ENCODE results near the gene WDR37. TPM values are rescaled to one million over a fixed set of nuclear protein-coding genes. Genes with fewer than 3 reads are reported as not detected.

The WDR37 gene
- total and polyA plus RNA-seq, 4 donors = 18.7 to 32.6 (median 28.9) TPM

DNA sequence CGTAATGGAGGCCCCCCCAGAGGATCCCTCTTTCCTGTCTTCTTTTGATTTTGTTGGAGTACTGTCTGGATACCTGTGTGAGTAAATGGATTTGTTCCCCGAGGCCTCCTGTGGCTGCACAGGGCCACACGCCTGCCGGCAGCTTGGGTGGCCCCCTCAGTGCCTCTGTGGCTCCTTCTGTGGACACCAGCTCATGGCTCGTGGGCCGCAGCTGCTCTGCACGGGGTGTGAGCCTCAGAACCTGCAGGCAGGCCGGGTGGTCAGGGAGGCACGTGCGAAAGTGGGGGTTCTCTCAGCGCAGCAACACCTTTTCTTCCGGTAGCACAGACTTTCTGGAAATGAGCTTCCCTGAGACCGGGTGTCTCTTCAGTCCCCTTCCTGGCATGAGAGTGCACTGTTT, 70.3 kb downstream of the WDR37 start:
- H3K27me3 ChIP-seq (ENCODE audit: control insufficient read depth, insufficient read depth, low read length) = no peaks in the 10 kb centered on the region
- H3K4me3 ChIP-seq (ENCODE audit: low read depth, low read length) = no peak overlapping the region
- H3K9me3 ChIP-seq (ENCODE audit: control insufficient read depth, insufficient read depth, low read length) = no peaks in the 10 kb centered on the region
- no peak for DNase-seq (ENCODE audit: low read depth in 4 of 6, low spot score in 6 of 6)
- peaks cover 62% of the 10 kb centered on the region for H3K36me3 ChIP-seq (ENCODE audit: control insufficient read depth, insufficient read depth, low read length)
- H3K27ac ChIP-seq (ENCODE audit: low read depth, low read length) = no peak overlapping the region
- H3K4me1 ChIP-seq (ENCODE audit: control insufficient read depth, insufficient read depth, low read length) = peaks cover 8% of the 10 kb centered on the region
- 92% methylated on average over 10 of the region's 13 CpGs for WGBS (ENCODE audit: insufficient coverage)

DNA sequence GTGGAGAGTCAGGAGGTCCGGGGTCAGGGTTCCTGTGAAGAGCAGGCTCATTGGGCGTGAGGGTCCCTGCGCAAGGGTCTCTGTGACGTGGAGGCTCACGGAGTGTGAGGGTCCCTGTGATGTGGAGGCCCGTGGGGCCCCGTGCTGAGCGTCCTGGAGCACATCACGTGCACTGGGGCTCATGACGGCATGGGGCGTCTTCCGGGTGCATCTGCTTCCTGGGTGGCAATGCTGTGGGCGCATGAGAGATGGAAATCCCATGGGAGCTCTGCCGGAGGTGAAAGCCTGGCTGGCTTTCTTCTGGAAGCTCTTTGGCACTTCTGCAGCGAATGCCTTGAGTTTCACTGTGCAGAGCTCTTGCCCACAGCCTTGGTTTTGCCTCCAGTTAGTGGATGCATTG, 71.4 kb downstream of the WDR37 start:
- H3K27ac ChIP-seq (ENCODE audit: low read depth, low read length) = no peak overlapping the region
- no peaks in the 10 kb centered on the region for H3K4me1 ChIP-seq (ENCODE audit: control insufficient read depth, insufficient read depth, low read length)
- no peaks in the 10 kb centered on the region for H3K9me3 ChIP-seq (ENCODE audit: control insufficient read depth, insufficient read depth, low read length)
- H3K27me3 ChIP-seq (ENCODE audit: control insufficient read depth, insufficient read depth, low read length) = no peaks in the 10 kb centered on the region
- WGBS (ENCODE audit: insufficient coverage) = 90% methylated on average over 15 of the region's 15 CpGs
- no peak overlapping the region for H3K4me3 ChIP-seq (ENCODE audit: low read depth, low read length)
- DNase-seq (ENCODE audit: low read depth in 4 of 6, low spot score in 6 of 6) = no peak
- peaks cover 59% of the 10 kb centered on the region for H3K36me3 ChIP-seq (ENCODE audit: control insufficient read depth, insufficient read depth, low read length)

DNA sequence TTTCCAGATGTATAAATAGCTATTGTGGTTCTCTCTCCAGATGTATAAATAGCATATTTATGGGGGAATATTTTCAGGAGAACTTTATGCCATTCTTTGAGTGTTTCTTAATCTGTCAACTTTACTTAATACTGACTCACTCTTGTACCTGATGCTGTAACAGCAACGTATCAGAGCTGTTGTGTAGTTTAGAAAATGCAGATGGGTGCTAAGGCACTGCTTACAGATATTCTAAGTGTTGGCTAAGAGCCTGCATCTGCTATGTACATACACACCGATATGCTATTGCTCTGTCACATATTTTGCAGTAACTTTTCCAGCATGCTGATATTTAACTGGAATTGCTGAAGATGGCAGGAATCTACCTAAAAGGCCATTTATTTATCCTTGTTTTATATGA, 71.9 kb downstream of the WDR37 start:
- H3K27ac ChIP-seq (ENCODE audit: low read depth, low read length) = no peak overlapping the region
- no peak for DNase-seq (ENCODE audit: low read depth in 4 of 6, low spot score in 6 of 6)
- no peak overlapping the region for H3K4me3 ChIP-seq (ENCODE audit: low read depth, low read length)
- H3K9me3 ChIP-seq (ENCODE audit: control insufficient read depth, insufficient read depth, low read length) = no peaks in the 10 kb centered on the region
- H3K4me1 ChIP-seq (ENCODE audit: control insufficient read depth, insufficient read depth, low read length) = no peaks in the 10 kb centered on the region
- WGBS (ENCODE audit: insufficient coverage) = no CpG with 5 or more reads among the region's 2 CpGs
- no peaks in the 10 kb centered on the region for H3K27me3 ChIP-seq (ENCODE audit: control insufficient read depth, insufficient read depth, low read length)
- H3K36me3 ChIP-seq (ENCODE audit: control insufficient read depth, insufficient read depth, low read length) = peaks cover 61% of the 10 kb centered on the region

DNA sequence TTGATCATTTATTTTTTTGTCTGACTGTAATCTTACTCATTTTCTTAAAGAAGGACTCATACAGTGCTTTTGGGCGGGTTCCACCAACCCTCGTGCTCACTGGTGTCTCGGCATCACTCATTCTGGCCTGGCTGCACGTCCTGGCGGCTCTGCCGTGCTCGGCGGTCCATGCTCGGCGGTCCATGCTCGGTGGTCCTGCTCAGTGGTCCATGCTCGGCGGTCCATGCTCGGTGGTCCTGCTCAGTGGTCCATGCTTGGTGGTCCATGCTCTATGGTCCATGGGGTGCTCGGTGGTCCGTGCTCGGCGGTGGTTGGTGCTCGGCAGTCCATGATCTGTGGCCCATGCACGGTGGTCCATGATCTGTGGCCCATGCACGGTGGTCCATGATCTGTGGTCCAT, 72.5 kb downstream of the WDR37 start:
- WGBS (ENCODE audit: insufficient coverage) = 98% methylated on average over 21 of the region's 21 CpGs

DNA sequence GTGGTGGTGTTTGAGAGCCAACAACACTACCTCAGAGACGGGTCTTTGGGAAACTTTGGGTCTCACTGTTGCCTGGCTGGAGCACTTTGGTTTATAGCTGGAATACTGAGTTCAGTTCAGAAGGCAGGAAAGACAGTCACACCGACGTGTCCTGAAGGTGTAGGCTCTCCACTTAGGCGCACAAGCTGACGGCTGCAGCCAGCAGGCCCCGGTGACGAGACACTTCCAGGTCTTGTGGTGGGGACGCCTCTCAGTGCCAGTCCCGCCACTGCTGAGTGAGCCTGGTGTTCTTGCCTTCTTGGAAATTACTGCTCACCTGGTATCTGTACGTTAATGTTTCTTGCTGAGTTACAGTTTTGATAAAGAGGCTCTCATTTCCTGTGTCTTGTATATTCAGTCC, 74.0 kb downstream of the WDR37 start:
- no peak for DNase-seq (ENCODE audit: low read depth in 4 of 6, low spot score in 6 of 6)
- no peaks in the 10 kb centered on the region for H3K4me1 ChIP-seq (ENCODE audit: control insufficient read depth, insufficient read depth, low read length)
- no peak overlapping the region for H3K27ac ChIP-seq (ENCODE audit: low read depth, low read length)
- H3K27me3 ChIP-seq (ENCODE audit: control insufficient read depth, insufficient read depth, low read length) = no peaks in the 10 kb centered on the region
- H3K4me3 ChIP-seq (ENCODE audit: low read depth, low read length) = no peak overlapping the region
- H3K9me3 ChIP-seq (ENCODE audit: control insufficient read depth, insufficient read depth, low read length) = no peaks in the 10 kb centered on the region
- WGBS (ENCODE audit: insufficient coverage) = 99% methylated on average over 8 of the region's 10 CpGs
- H3K36me3 ChIP-seq (ENCODE audit: control insufficient read depth, insufficient read depth, low read length) = peaks cover 52% of the 10 kb centered on the region

More for the DNA sequence above, 72.5 kb downstream of the WDR37 start:
- H3K36me3 ChIP-seq (ENCODE audit: control insufficient read depth, insufficient read depth, low read length) = peaks cover 61% of the 10 kb centered on the region
- DNase-seq (ENCODE audit: low read depth in 4 of 6, low spot score in 6 of 6) = no peak
- no peaks in the 10 kb centered on the region for H3K9me3 ChIP-seq (ENCODE audit: control insufficient read depth, insufficient read depth, low read length)
- H3K27ac ChIP-seq (ENCODE audit: low read depth, low read length) = no peak overlapping the region
- no peaks in the 10 kb centered on the region for H3K4me1 ChIP-seq (ENCODE audit: control insufficient read depth, insufficient read depth, low read length)
- no peak overlapping the region for H3K4me3 ChIP-seq (ENCODE audit: low read depth, low read length)
- no peaks in the 10 kb centered on the region for H3K27me3 ChIP-seq (ENCODE audit: control insufficient read depth, insufficient read depth, low read length)

DNA sequence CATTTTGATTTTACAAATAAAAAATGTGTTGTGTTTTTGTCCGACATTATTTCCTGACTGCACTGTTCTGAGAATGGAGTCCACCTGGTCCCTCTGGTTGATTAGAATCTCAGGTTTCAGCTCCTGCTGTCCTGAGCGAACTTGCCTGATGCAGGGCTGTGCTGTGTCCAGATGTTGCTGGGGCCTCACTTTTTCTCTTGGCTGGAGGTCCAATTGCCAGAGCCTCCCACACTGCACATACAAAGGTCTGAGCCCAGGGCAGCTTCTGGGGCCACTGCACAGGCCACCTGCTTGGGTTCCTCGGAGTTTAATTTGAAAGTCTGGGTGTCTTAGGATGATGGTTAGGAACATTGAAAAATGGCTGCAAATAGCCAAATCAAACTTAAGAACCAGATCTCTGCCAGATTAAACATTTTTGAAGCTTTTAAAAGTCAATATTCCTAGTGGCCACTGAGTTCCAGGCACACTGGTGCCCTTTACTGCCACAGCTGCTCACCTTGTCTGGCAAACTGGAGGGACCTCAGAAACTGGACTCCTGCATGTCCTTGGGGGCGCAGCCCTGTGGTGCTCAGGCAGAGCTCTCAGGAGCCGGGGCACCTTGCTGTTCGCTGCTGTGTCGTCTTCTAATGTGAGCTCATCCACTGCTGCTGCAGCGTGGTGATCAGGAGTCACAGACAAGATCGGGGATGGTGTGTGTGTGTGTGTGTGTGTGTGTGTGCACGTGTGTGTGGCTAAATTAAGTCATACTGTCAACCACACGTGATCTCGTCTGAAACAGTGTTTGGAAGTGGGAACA, 75.0 kb downstream of the WDR37 start:
- Histone ChIP-seq H3K4me3 (ENCODE audit: low read depth, low read length) (no peak overlapping the region), H3K9me3 (ENCODE audit: control insufficient read depth, insufficient read depth, low read length) (no peaks in the 10 kb centered on the region), H3K27me3 (ENCODE audit: control insufficient read depth, insufficient read depth, low read length) (no peaks in the 10 kb centered on the region), H3K36me3 (ENCODE audit: control insufficient read depth, insufficient read depth, low read length) (peaks cover 43% of the 10 kb centered on the region), H3K4me1 (ENCODE audit: control insufficient read depth, insufficient read depth, low read length) (no peaks in the 10 kb centered on the region), H3K27ac (ENCODE audit: low read depth, low read length) (no peak overlapping the region)
- WGBS (ENCODE audit: insufficient coverage) = 97% methylated on average over 9 of the region's 12 CpGs
- DNase-seq (ENCODE audit: low read depth in 4 of 6, low spot score in 6 of 6) = no peak

DNA sequence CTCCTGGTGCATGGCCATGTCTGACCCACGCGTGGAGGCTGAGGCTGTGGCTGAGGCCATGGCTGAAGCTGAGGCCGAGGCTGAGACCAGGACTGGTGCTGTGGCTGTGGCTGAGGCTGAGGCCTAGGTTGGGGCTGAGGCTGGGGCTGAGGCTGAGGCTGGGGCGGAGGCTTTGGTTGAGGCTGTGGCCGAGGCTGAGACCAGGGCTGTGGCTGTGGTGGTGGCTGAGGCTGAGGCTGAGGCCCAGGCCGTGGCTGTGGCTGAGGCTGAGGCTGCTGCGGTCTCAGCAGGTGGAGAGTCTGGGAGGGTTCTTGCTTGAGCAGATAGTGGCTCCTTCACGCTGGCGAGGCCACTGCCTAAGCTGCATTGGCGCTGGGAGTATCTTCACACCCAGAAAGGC, 76.4 kb downstream of the WDR37 start:
- no peak for DNase-seq (ENCODE audit: low read depth in 4 of 6, low spot score in 6 of 6)
- Histone ChIP-seq H3K4me1 (ENCODE audit: control insufficient read depth, insufficient read depth, low read length) (no peaks in the 10 kb centered on the region), H3K27ac (ENCODE audit: low read depth, low read length) (no peak overlapping the region), H3K27me3 (ENCODE audit: control insufficient read depth, insufficient read depth, low read length) (no peaks in the 10 kb centered on the region), H3K4me3 (ENCODE audit: low read depth, low read length) (no peak overlapping the region), H3K9me3 (ENCODE audit: control insufficient read depth, insufficient read depth, low read length) (no peaks in the 10 kb centered on the region), H3K36me3 (ENCODE audit: control insufficient read depth, insufficient read depth, low read length) (peaks cover 36% of the 10 kb centered on the region)
- WGBS (ENCODE audit: insufficient coverage) = 96% methylated on average over 6 of the region's 10 CpGs

DNA sequence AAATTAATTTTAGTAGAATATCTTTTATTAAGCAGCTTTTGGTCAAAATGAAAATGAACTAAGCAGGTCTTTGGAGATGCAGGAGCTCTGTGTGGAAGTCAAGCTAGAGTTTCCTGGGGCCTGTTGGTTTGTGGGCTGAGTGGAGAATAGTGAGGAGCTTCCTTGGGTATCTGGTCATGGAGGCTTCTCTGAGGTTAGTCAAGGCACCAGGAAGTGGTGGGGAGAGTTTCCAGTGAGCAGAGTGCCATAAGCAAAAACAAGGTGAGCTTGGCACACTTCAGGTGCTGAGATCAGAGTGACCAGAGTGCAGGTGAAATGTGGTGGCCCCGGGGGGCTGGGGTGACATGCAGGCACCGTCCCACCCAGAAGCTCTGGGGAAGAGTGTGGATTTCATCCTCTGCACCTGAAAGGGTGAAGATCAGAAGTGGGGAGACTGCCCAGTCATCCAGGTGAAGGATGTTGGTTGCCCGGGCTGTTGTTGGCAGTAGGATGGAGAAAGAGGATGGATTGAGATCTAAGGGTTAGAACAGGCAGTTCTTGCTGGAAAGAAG, 77.4 kb downstream of the WDR37 start:
- WGBS (ENCODE audit: insufficient coverage) = 98% methylated on average over 3 of the region's 3 CpGs
- H3K27ac ChIP-seq (ENCODE audit: low read depth, low read length) = no peak overlapping the region
- no peaks in the 10 kb centered on the region for H3K4me1 ChIP-seq (ENCODE audit: control insufficient read depth, insufficient read depth, low read length)
- DNase-seq (ENCODE audit: low read depth in 4 of 6, low spot score in 6 of 6) = no peak
- no peaks in the 10 kb centered on the region for H3K27me3 ChIP-seq (ENCODE audit: control insufficient read depth, insufficient read depth, low read length)
- no peaks in the 10 kb centered on the region for H3K9me3 ChIP-seq (ENCODE audit: control insufficient read depth, insufficient read depth, low read length)
- no peak overlapping the region for H3K4me3 ChIP-seq (ENCODE audit: low read depth, low read length)
- peaks cover 33% of the 10 kb centered on the region for H3K36me3 ChIP-seq (ENCODE audit: control insufficient read depth, insufficient read depth, low read length)

DNA sequence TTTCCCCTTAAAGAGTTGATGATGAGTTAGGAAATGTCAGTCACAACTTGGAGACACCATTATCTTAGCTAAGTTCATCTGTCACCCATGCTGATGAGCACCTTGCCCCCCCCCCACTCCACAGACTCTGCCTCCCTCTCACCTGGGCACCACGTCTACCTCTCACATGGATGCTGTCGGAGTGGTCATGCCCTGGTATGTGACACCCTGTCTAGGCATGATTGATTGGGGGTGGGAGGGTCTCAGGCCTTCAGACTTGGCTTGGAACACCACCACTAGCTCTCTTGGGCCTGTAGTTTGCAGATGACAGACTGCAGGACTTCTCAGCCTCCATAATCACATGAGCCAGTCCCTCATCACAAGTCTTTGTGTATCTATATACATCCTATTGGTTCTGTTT, 78.0 kb downstream of the WDR37 start:
- Histone ChIP-seq H3K36me3 (ENCODE audit: control insufficient read depth, insufficient read depth, low read length) (peaks cover 27% of the 10 kb centered on the region), H3K4me1 (ENCODE audit: control insufficient read depth, insufficient read depth, low read length) (no peaks in the 10 kb centered on the region), H3K27ac (ENCODE audit: low read depth, low read length) (no peak overlapping the region), H3K9me3 (ENCODE audit: control insufficient read depth, insufficient read depth, low read length) (no peaks in the 10 kb centered on the region), H3K4me3 (ENCODE audit: low read depth, low read length) (no peak overlapping the region), H3K27me3 (ENCODE audit: control insufficient read depth, insufficient read depth, low read length) (no peaks in the 10 kb centered on the region)
- DNase-seq (ENCODE audit: low read depth in 4 of 6, low spot score in 6 of 6) = no peak
- no CpG with 5 or more reads among the region's 2 CpGs for WGBS (ENCODE audit: insufficient coverage)

DNA sequence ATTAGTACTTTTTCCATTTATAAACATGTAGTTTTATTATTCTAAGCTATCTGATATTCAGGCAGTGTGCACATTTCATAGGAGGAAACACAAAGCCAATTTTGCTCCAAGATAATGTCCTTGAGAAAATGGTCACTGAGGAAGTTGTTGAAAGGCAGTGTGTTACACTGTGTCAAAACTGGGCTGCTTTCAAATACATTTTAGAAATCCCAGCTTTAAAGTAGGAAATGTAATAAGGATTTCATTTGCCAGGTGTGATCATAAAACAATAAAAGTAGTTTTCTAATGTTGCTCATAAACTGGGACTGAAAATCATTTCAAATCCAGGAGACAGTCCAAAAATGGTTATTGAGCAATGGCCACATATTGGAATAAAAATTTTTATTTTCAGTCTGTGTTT, 80.1 kb downstream of the WDR37 start:
- H3K27me3 ChIP-seq (ENCODE audit: control insufficient read depth, insufficient read depth, low read length) = no peaks in the 10 kb centered on the region
- no peak overlapping the region for H3K4me3 ChIP-seq (ENCODE audit: low read depth, low read length)
- no peaks in the 10 kb centered on the region for H3K4me1 ChIP-seq (ENCODE audit: control insufficient read depth, insufficient read depth, low read length)
- no peak overlapping the region for H3K27ac ChIP-seq (ENCODE audit: low read depth, low read length)
- H3K9me3 ChIP-seq (ENCODE audit: control insufficient read depth, insufficient read depth, low read length) = no peaks in the 10 kb centered on the region
- peak in 1 of 6 donors; percentile 32 for DNase-seq (ENCODE audit: low read depth in 4 of 6, low spot score in 6 of 6)
- peaks cover 8% of the 10 kb centered on the region for H3K36me3 ChIP-seq (ENCODE audit: control insufficient read depth, insufficient read depth, low read length)

Measured in spinal cord (tissue), 10 donors.